Neural cell (in vitro differentiated cells): ENCODE measurements around the gene ZHX3. TPM values are rescaled to one million over a fixed set of nuclear protein-coding genes. Genes with fewer than 3 reads are reported as not detected.

Source experiments
- H2AFZ ChIP-seq: fragments of 200-600, 300-800 bp; sonication (generic), shearing (Covaris generic); 2 replicates; pipeline ENCODE4 v1.6.0; 2014; ENCODE audit warnings: low read depth, mild to moderate bottlenecking, antibody characterized with exemption, low read length, moderate library complexity
- H3F3A ChIP-seq: fragments of 200-600 bp; shearing (Covaris generic); 2 replicates; pipeline ENCODE4 v1.6.1; 2016; ENCODE audit warnings: mild to moderate bottlenecking, moderate library complexity, mixed read lengths, antibody characterized with exemption, low read length; ENCODE audit not compliant: insufficient read depth, poor library complexity, severe bottlenecking
- H3K27ac ChIP-seq: fragments of 200-600, 300-800 bp; sonication (generic), shearing (Covaris generic); 2 replicates; pipeline ENCODE4 v1.5.1; 2014; ENCODE audit warnings: mild to moderate bottlenecking, low read length, moderate library complexity
- H3K27me3 ChIP-seq: fragments of 300-800, 200-600 bp; sonication (generic), shearing (Covaris generic); 2 replicates; pipeline ENCODE4 v1.6.0; 2014; ENCODE audit warnings: mild to moderate bottlenecking, low read depth, low read length, moderate library complexity; ENCODE audit not compliant: insufficient read depth
- H3K36me3 ChIP-seq: fragments of 300-800, 200-600 bp; sonication (generic), shearing (Covaris generic); 2 replicates; pipeline ENCODE4 v1.5.1; 2014; ENCODE audit warnings: mild to moderate bottlenecking, antibody characterized with exemption, low read length, moderate library complexity; ENCODE audit not compliant: insufficient read depth
- H3K4me2 ChIP-seq: fragments of 300-800, 200-600 bp; sonication (generic), shearing (Covaris generic); 2 replicates; pipeline ENCODE4 v1.6.0; 2014; ENCODE audit warnings: mild to moderate bottlenecking, low read length
- H3K4me3 ChIP-seq: fragments of 300-800, 200-600 bp; sonication (generic), shearing (Covaris generic); 2 replicates; pipeline ENCODE4 v1.5.1; 2014; ENCODE audit warnings: mild to moderate bottlenecking, low read length, moderate library complexity
- H3K79me2 ChIP-seq: fragments of 200-600 bp; shearing (Covaris generic); replicated peaks from 2 replicates; pipeline ENCODE4 v1.6.0; 2014; ENCODE audit warnings: mild to moderate bottlenecking, low read length, moderate library complexity; ENCODE audit not compliant: insufficient read depth
- H3K9ac ChIP-seq: fragments of 300-800, 200-600 bp; sonication (generic), shearing (Covaris generic); 2 replicates; pipeline ENCODE4 v1.6.1; 2016; ENCODE audit warnings: mild to moderate bottlenecking, low read length, mixed read lengths
- H3K9me2 ChIP-seq: fragments of 200-600 bp; shearing (Covaris generic); 2 replicates; pipeline ENCODE4 v1.6.1; 2016; ENCODE audit warnings: mild to moderate bottlenecking, low read length, mixed read lengths; ENCODE audit not compliant: insufficient read depth
- H3K9me3 ChIP-seq: fragments of 200-600, 300-800 bp; sonication (generic), shearing (Covaris generic); 2 replicates; pipeline ENCODE4 v1.6.1; 2016; ENCODE audit warnings: mild to moderate bottlenecking, mixed run types, low read length, moderate library complexity, mixed read lengths
- H4K20me1 ChIP-seq: fragments of 200-600 bp; shearing (Covaris generic); 2 replicates; pipeline ENCODE4 v1.6.1; 2016; ENCODE audit warnings: mild to moderate bottlenecking, mixed run types; ENCODE audit not compliant: insufficient read depth
- EP300 ChIP-seq: fragments of 450-650 bp; conservative IDR thresholded peaks from 2 replicates; pipeline ENCODE4 v1.6.1; 2014; ENCODE audit warnings: antibody characterized with exemption, mild to moderate bottlenecking, moderate library complexity; ENCODE audit not compliant: poor library complexity, severe bottlenecking
- MXI1 ChIP-seq: fragments of 450-650 bp; conservative IDR thresholded peaks from 2 replicates; pipeline ENCODE4 v1.6.1; 2014; ENCODE audit warnings: antibody characterized with exemption, mild to moderate bottlenecking; ENCODE audit not compliant: poor library complexity, severe bottlenecking
- POLR2AphosphoS5 ChIP-seq: IDR thresholded peaks from 2 replicates; pipeline ENCODE4 v1.6.1; 2012
- RAD21 ChIP-seq: fragments of 450-650 bp; conservative IDR thresholded peaks from 2 replicates; pipeline ENCODE4 v1.6.1; 2014; ENCODE audit warnings: antibody characterized with exemption, mild to moderate bottlenecking, moderate library complexity
- TAF1 ChIP-seq: IDR thresholded peaks from 2 replicates; pipeline ENCODE4 v1.6.1; 2012; ENCODE audit warnings: low read depth
- polyA plus RNA-seq: library from polyadenylated mRNA; depleted of rRNA; stranded (reverse); fragments of >200 nt; gene quantifications from 2 replicates; pipeline ENCODE4 v1.2.3, GENCODE V29; 2014
- TF ChIP-seq, protein P1 (sequence below): IDR thresholded peaks from 2 replicates; pipeline ENCODE4 v1.6.1; 2012; ENCODE audit warnings: borderline replicate concordance

ZHX3 gene
- polyA plus RNA-seq, 1 donor from 2014 or later = 10.3 TPM

DNA sequence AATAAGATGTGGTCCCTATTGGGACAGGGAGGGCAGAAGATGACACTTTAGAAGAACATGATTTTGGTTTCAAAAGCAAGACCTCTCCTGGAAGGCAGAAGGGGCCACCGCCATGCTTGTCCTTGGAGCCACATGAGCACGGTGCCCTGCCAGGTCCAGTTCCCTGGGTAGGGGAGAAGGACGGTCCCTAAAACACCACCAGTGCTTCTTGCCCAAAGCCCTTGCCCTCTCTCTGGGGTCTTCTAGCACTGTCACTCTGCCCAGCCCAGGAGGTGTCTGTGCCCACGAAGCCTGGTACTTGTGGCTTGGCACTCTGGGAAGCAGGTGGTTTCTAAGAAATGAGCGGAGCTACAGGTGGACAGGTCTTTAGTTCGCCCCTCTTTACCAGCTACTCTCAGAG lies 134.1 kb downstream of the ZHX3 start:
- H3K9me3 ChIP-seq = peaks cover 4% of the 10 kb centered on the region
- H3K9me2 ChIP-seq = no peaks in the 10 kb centered on the region
- TF ChIP-seq MXI1 (no peak), TAF1 (no peak)
- no peak overlapping the region for H3K27ac ChIP-seq
- no peaks in the 10 kb centered on the region for H3K36me3 ChIP-seq
- H3K79me2 ChIP-seq = no peaks in the 10 kb centered on the region
- H3F3A ChIP-seq = no peaks in the 10 kb centered on the region
- no peaks in the 10 kb centered on the region for H4K20me1 ChIP-seq
- no peak overlapping the region for H2AFZ ChIP-seq
- no peak overlapping the region for H3K9ac ChIP-seq
- no peak overlapping the region for H3K4me2 ChIP-seq
- H3K4me3 ChIP-seq = no peak overlapping the region
- no peaks in the 10 kb centered on the region for H3K27me3 ChIP-seq

DNA sequence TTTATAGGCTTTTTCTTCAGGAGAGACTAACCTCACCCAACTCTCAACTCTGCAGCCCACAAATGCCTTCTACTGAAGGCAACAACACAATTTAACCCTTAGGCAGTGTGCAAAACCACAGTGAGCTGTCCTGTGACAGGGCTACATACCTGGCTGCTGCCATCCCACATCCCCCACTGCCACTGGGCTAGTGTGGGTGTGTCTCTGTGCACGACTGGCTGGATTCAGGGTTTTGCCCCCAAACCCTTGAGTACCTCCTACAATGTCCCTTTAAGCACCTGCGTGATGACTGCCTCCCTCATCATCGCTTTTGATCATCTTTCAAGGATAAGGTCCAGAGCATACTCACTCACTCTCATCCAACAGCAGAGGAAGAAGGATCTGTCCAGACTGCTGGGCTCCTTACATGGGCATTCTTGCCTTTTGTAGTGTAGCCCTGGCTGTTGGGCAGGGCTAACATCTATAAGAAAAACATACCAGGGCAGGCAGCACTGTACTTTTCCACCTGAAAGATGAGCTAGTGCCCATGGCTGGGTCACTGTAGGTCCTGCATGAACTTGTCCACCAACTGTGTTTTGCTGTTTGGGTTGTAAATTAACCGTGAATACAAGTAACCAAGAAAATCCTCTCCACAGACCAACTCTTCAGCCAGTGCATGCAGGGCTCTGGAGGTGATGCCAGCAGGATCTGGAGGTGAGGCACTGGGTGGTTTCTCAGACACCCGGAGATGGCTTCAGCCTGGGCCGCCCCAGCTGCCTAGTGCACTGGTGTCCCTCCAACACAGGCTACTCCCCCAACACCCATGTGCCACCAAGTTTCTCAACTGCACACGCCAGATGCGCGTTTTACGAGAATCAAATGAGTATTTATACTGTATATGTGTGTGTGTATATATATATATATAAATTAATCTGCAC lies 135.0 kb downstream of the ZHX3 start:
- TF ChIP-seq TAF1 (no peak), POLR2AphosphoS5 (peak; percentile 20), MXI1 (no peak), RAD21 (no peak)
- TF ChIP-seq, protein P1, sequence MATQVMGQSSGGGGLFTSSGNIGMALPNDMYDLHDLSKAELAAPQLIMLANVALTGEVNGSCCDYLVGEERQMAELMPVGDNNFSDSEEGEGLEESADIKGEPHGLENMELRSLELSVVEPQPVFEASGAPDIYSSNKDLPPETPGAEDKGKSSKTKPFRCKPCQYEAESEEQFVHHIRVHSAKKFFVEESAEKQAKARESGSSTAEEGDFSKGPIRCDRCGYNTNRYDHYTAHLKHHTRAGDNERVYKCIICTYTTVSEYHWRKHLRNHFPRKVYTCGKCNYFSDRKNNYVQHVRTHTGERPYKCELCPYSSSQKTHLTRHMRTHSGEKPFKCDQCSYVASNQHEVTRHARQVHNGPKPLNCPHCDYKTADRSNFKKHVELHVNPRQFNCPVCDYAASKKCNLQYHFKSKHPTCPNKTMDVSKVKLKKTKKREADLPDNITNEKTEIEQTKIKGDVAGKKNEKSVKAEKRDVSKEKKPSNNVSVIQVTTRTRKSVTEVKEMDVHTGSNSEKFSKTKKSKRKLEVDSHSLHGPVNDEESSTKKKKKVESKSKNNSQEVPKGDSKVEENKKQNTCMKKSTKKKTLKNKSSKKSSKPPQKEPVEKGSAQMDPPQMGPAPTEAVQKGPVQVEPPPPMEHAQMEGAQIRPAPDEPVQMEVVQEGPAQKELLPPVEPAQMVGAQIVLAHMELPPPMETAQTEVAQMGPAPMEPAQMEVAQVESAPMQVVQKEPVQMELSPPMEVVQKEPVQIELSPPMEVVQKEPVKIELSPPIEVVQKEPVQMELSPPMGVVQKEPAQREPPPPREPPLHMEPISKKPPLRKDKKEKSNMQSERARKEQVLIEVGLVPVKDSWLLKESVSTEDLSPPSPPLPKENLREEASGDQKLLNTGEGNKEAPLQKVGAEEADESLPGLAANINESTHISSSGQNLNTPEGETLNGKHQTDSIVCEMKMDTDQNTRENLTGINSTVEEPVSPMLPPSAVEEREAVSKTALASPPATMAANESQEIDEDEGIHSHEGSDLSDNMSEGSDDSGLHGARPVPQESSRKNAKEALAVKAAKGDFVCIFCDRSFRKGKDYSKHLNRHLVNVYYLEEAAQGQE = no peak
- Histone ChIP-seq H4K20me1 (no peaks in the 10 kb centered on the region), H3K27ac (no peak overlapping the region), H3K79me2 (no peaks in the 10 kb centered on the region), H3K9ac (no peak overlapping the region), H3K4me3 (no peak overlapping the region), H3K27me3 (no peaks in the 10 kb centered on the region), H3K9me3 (peaks cover 3% of the 10 kb centered on the region), H3F3A (no peaks in the 10 kb centered on the region), H3K4me2 (no peak overlapping the region), H3K9me2 (no peaks in the 10 kb centered on the region), H2AFZ (no peak overlapping the region), H3K36me3 (no peaks in the 10 kb centered on the region)

DNA sequence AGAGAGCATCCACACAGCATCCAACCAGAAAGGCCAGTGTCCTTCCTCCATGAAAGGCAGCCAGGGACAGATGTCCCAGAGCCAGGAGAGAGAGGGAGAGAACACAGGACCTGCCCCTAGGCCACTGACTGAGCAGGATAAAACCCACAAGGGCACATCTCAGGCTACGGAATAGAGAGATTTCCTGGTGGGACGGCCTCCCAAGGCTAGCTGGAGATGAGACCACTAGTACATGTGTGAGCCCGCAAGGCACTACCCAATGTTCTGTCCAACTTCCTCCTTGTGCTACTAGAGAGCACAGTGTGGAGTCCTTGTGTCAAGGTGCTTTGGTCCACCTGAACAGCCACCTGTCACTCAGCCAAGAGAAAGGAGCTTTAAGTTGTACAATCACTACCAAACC lies 136.0 kb downstream of the ZHX3 start:
- TF ChIP-seq EP300 (no peak), POLR2AphosphoS5 (peak; percentile 20)
- H3K36me3 ChIP-seq = no peaks in the 10 kb centered on the region
- H3K4me2 ChIP-seq = no peak overlapping the region
- no peaks in the 10 kb centered on the region for H3F3A ChIP-seq
- no peaks in the 10 kb centered on the region for H3K27me3 ChIP-seq
- H3K9ac ChIP-seq = no peak overlapping the region
- H3K9me2 ChIP-seq = no peaks in the 10 kb centered on the region
- H3K27ac ChIP-seq = no peak overlapping the region
- H3K9me3 ChIP-seq = no peaks in the 10 kb centered on the region
- no peak overlapping the region for H3K4me3 ChIP-seq
- no peaks in the 10 kb centered on the region for H3K79me2 ChIP-seq
- H2AFZ ChIP-seq = no peak overlapping the region
- no peaks in the 10 kb centered on the region for H4K20me1 ChIP-seq
